Natural killer cell (primary cell): Measurements from ENCODE around the gene OTOR. TPM values are rescaled to one million over a fixed set of nuclear protein-coding genes. Genes with fewer than 3 reads are reported as not detected.

Experiments used
- ATAC-seq, 3 donors: fragments of 150-1000 bp in 2 of 3; fragments of 200-7000 bp in 1 of 3; cut with Tn5 transposase; 1 replicate in 1 of 3; 2 replicates in 2 of 3; pipeline ENCODE4 v1.10.0; 2021; ENCODE audit warnings: mild to moderate bottlenecking in 2 of 3, moderate library complexity in 2 of 3
- DNase-seq, 2 donors: peaks; one replicate each; pipeline versions ENCODE4 v3.0.0 to v3.0.0-alpha.2; 2013 to 2021; ENCODE audit warnings: mixed read lengths in 1 of 2
- H3K27ac ChIP-seq: one replicate; pipeline ENCODE4 v1.5.1; 2013; ENCODE audit warnings: mild to moderate bottlenecking, low read length
- H3K27me3 ChIP-seq: one replicate; pipeline ENCODE4 v1.6.1; 2013; ENCODE audit warnings: low read length; ENCODE audit not compliant: control insufficient read depth, insufficient read depth
- H3K36me3 ChIP-seq: one replicate; pipeline ENCODE4 v1.6.1; 2013; ENCODE audit warnings: low read length; ENCODE audit not compliant: control insufficient read depth, insufficient read depth
- H3K4me1 ChIP-seq: one replicate; pipeline ENCODE4 v1.6.1; 2013; ENCODE audit warnings: low read length; ENCODE audit not compliant: control insufficient read depth, insufficient read depth
- H3K4me3 ChIP-seq: one replicate; pipeline ENCODE4 v1.5.1; 2013; ENCODE audit warnings: low read length
- H3K9me3 ChIP-seq: one replicate; pipeline ENCODE4 v1.6.1; 2013; ENCODE audit warnings: low read length; ENCODE audit not compliant: control insufficient read depth, insufficient read depth
- H3K27ac Mint-ChIP-seq, 2 donors: one replicate each; pipeline ENCODE4 v1.8.0; 2022; ENCODE audit warnings: mild to moderate bottlenecking in 2 of 2, mixed read lengths in 2 of 2, moderate library complexity in 1 of 2
- H3K27me3 Mint-ChIP-seq, 2 donors: one replicate each; pipeline ENCODE4 v1.8.0; 2022; ENCODE audit warnings: low read depth in 2 of 2, mixed read lengths in 2 of 2
- H3K36me3 Mint-ChIP-seq: one replicate; pipeline ENCODE4 v1.8.0; 2022; ENCODE audit warnings: mixed read lengths
- H3K4me1 Mint-ChIP-seq, 2 donors: one replicate each; pipeline ENCODE4 v1.8.0; 2022; ENCODE audit warnings: mixed read lengths in 2 of 2
- H3K4me3 Mint-ChIP-seq: one replicate; pipeline ENCODE4 v1.8.0; 2022; ENCODE audit warnings: mild to moderate bottlenecking, moderate library complexity, mixed read lengths
- H3K9me3 Mint-ChIP-seq, 2 donors: one replicate each; pipeline ENCODE4 v1.8.0; 2022; ENCODE audit warnings: mixed read lengths in 2 of 2
- WGBS: methylation state at CpG from one replicate; pipeline ENCODE4 v1.1.7; 2013; ENCODE audit warnings: missing lambda C conversion rate; ENCODE audit not compliant: insufficient coverage; 5-methylcytosine and 5-hydroxymethylcytosine counted together
- intact Hi-C: fragments of 100-400 bp; cut with micrococcal nuclease; formaldehyde crosslinking; loops from one replicate; pipeline ENCODE4 v1.14.2; 2022
- total RNA-seq, 4 donors: library from RNA; stranded (reverse); fragments of 120-200 nt in 1 of 4; gene quantifications; one replicate each; pipeline versions ENCODE4 v1.2.3 to v1.2.4, GENCODE V29; 2013 to 2022
- TF ChIP-seq, protein P1 (sequence below): fragments of 200-600 bp; IDR thresholded peaks from one replicate; pipeline ENCODE4 v1.8.0; 2022; ENCODE audit warnings: antibody characterized with exemption

The OTOR gene, protein sequence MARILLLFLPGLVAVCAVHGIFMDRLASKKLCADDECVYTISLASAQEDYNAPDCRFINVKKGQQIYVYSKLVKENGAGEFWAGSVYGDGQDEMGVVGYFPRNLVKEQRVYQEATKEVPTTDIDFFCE
- total RNA-seq = not detected
- not detected for total RNA-seq (2013)

DNA sequence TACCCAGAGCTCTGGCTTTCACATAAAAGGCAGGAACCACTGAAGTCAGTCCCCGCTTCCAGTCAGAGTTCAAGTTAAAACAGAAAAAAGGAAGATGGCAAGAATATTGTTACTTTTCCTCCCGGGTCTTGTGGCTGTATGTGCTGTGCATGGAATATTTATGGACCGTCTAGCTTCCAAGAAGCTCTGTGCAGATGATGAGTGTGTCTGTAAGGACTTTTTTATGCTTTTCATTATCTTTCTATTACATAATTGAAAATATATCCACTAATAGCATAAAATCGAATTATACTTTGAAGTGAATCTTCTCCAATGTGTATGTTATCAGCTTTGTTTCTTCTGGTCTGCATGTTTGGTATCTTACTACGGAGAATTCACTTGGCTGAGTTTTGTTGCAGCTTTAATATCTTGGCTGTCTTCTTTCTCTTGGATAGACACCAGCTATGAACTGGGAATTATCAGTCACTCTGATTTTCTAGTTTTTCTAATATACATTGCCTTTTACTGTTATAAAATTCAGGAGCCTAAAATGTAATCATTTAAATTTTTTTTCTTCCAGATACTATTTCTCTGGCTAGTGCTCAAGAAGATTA is at the start of gene OTOR:
TSS of gene OTOR (plus strand) at position 51 of the 593 bp plus-strand sequence. CDS start at position 95, 44 bp downstream.
- H3K27ac ChIP-seq = no peak within 1 kb of the TSS
- no peaks in the 10 kb centered on the region for H3K4me1 Mint-ChIP-seq
- H3K36me3 ChIP-seq = no peaks in the 10 kb centered on the region
- H3K9me3 Mint-ChIP-seq = no peaks in the 10 kb centered on the region
- no peak within 1 kb of the TSS for H3K4me3 Mint-ChIP-seq
- no peaks in the 10 kb centered on the region for H3K9me3 ChIP-seq
- H3K4me1 ChIP-seq = no peaks in the 10 kb centered on the region
- H3K4me3 ChIP-seq = no peak within 1 kb of the TSS
- H3K27me3 ChIP-seq = peaks cover 3% of the 10 kb centered on the region
- TF ChIP-seq, protein P1, sequence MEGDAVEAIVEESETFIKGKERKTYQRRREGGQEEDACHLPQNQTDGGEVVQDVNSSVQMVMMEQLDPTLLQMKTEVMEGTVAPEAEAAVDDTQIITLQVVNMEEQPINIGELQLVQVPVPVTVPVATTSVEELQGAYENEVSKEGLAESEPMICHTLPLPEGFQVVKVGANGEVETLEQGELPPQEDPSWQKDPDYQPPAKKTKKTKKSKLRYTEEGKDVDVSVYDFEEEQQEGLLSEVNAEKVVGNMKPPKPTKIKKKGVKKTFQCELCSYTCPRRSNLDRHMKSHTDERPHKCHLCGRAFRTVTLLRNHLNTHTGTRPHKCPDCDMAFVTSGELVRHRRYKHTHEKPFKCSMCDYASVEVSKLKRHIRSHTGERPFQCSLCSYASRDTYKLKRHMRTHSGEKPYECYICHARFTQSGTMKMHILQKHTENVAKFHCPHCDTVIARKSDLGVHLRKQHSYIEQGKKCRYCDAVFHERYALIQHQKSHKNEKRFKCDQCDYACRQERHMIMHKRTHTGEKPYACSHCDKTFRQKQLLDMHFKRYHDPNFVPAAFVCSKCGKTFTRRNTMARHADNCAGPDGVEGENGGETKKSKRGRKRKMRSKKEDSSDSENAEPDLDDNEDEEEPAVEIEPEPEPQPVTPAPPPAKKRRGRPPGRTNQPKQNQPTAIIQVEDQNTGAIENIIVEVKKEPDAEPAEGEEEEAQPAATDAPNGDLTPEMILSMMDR = no peak
- intact Hi-C loops = no loop called here
- H3K36me3 Mint-ChIP-seq = no peaks in the 10 kb centered on the region
- 86% methylated on average over 3 of the region's 5 CpGs for WGBS
- ATAC-seq (no peak), DNase-seq (no peak)
- H3K27me3 Mint-ChIP-seq = peaks cover 31 to 46% of the 10 kb centered on the region in 2 donors
- no peak within 1 kb of the TSS for H3K27ac Mint-ChIP-seq

DNA sequence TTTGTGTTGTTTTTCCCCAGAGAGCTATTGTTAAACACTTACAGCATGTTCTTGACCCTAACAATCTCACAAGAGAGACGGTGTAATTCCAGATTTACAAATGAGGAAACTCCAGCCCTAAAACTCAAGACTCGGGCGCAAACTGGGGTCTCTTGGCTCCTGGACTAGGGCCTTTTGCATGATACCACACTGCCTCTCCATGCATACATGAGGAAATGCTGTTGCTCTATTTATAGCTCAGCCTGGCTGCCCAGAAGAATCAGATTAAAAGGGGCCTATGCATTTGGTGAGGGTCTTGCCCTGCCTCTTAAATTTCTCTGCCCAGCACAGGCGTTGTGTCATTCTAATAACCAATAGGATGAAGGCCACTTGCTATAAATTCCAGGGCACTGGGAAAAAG is 48.9 kb upstream of the OTOR start:
- peaks cover 25 to 53% of the 10 kb centered on the region in 2 donors for H3K27me3 Mint-ChIP-seq
- intact Hi-C loops = no loop called here

DNA sequence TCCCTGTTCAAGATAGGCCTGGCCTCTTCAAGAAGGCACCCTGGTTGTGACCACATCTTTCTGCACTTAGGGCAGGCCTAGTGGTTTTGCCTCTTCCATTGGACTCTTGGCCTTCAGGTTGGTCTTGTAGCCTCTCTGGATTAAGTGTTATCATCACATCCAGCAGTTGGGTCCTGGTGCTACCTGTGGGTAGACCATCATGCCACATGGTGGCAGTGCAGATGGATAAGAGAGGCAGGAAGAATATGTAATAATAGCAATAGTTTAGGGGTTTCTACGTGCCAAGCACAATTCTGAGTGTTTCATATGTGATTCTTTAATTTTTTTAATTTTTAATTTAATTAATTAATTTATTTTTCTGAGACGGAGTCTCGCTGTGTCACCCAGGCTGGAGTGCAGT is 46.9 kb upstream of the OTOR start:
- no peaks in the 10 kb centered on the region for H3K9me3 Mint-ChIP-seq
- no peak overlapping the region for H3K4me3 Mint-ChIP-seq
- H3K27me3 ChIP-seq = no peaks in the 10 kb centered on the region
- no peaks in the 10 kb centered on the region for H3K36me3 ChIP-seq
- H3K4me1 Mint-ChIP-seq = no peaks in the 10 kb centered on the region
- ATAC-seq (peak in 2 of 3 donors; percentile 62 to 69), DNase-seq (peak in 1 of 2 donors; percentile 66)
- H3K4me3 ChIP-seq = no peak overlapping the region
- peaks cover 22 to 48% of the 10 kb centered on the region in 2 donors for H3K27me3 Mint-ChIP-seq
- no peak overlapping the region for H3K27ac ChIP-seq
- H3K36me3 Mint-ChIP-seq = no peaks in the 10 kb centered on the region
- no peaks in the 10 kb centered on the region for H3K4me1 ChIP-seq
- H3K9me3 ChIP-seq = peaks cover 4% of the 10 kb centered on the region
- H3K27ac Mint-ChIP-seq = no peak overlapping the region
- intact Hi-C loops = loop anchor here (1.0 to 5.0 kb wide), 2 partner anchors 60 to 731 kb away; no protein-coding TSS in a partner anchor
- TF ChIP-seq, protein P1 = peak; percentile 18
- WGBS = 100% methylated on average over 2 of the region's 3 CpGs

More for the DNA sequence above, 48.9 kb upstream of the OTOR start:
- H3K27ac ChIP-seq = no peak overlapping the region
- H3K4me1 ChIP-seq = no peaks in the 10 kb centered on the region
- DNase-seq (no peak), ATAC-seq (no peak)
- Mint-ChIP-seq H3K27ac (no peak overlapping the region), H3K4me3 (no peak overlapping the region), H3K36me3 (no peaks in the 10 kb centered on the region), H3K9me3 (no peaks in the 10 kb centered on the region), H3K4me1 (no peaks in the 10 kb centered on the region)
- H3K36me3 ChIP-seq = no peaks in the 10 kb centered on the region
- TF ChIP-seq, protein P1 = no peak
- no peak overlapping the region for H3K4me3 ChIP-seq
- 82% methylated on average over 4 of the region's 4 CpGs for WGBS
- H3K9me3 ChIP-seq = no peaks in the 10 kb centered on the region
- no peaks in the 10 kb centered on the region for H3K27me3 ChIP-seq
